Measurements from ENCODE around the gene DHX35.

DNA sequence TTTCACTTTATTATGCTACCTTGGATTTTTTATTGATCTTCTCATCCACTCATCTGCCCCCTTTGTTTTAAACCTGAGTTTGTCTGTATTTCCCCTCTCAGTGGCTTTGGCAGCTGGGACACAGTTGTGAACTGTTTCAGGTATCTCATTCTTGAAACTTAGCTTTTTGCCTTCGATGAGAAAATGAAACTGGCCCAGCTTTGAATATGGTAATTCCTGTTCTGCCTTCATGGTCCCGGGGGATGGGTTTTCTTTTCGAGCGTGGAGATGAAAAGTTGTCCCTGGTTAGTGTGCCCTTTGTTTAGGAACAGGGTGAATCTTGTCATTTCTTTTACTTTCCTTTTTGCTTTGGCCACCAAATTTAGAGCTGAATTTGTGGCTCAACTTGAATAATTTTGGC lies 25.6 kb downstream of the DHX35 start:
- no peak for TF ChIP-seq POLR2A (IDR thresholded peaks at IDR 0.05)
- TF ChIP-seq, protein P1, sequence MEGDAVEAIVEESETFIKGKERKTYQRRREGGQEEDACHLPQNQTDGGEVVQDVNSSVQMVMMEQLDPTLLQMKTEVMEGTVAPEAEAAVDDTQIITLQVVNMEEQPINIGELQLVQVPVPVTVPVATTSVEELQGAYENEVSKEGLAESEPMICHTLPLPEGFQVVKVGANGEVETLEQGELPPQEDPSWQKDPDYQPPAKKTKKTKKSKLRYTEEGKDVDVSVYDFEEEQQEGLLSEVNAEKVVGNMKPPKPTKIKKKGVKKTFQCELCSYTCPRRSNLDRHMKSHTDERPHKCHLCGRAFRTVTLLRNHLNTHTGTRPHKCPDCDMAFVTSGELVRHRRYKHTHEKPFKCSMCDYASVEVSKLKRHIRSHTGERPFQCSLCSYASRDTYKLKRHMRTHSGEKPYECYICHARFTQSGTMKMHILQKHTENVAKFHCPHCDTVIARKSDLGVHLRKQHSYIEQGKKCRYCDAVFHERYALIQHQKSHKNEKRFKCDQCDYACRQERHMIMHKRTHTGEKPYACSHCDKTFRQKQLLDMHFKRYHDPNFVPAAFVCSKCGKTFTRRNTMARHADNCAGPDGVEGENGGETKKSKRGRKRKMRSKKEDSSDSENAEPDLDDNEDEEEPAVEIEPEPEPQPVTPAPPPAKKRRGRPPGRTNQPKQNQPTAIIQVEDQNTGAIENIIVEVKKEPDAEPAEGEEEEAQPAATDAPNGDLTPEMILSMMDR (IDR thresholded peaks at IDR 0.05) = no peak
